K562 (cell line): Measurements from ENCODE around the gene POC1B. TPM values are rescaled to one million over a fixed set of nuclear protein-coding genes. Genes with fewer than 3 reads are reported as not detected.

Experiments used
- BDP1 ChIP-seq: IDR thresholded peaks from 3 replicates; pipeline ENCODE4 v1.6.1; 2011; ENCODE audit not compliant: insufficient read length, insufficient read depth
- CTBP1 ChIP-seq: fragments of 450-650 bp; IDR thresholded peaks from 2 replicates; pipeline ENCODE4 v1.6.1; 2016; ENCODE audit warnings: borderline replicate concordance
- ETV1 ChIP-seq: fragments of 450-650 bp; conservative IDR thresholded peaks from 2 replicates; pipeline ENCODE4 v1.6.1; 2016; ENCODE audit warnings: missing genetic modification characterization, control low read depth, low read depth, missing compliant biosample characterization
- KLF13 ChIP-seq: fragments of 450-650 bp; IDR thresholded peaks from 2 replicates; pipeline ENCODE4 v1.6.1; 2016; ENCODE audit warnings: missing genetic modification characterization, low read depth, mild to moderate bottlenecking, missing compliant biosample characterization, moderate library complexity, borderline replicate concordance
- L3MBTL2 ChIP-seq: fragments of 450-650 bp; IDR thresholded peaks from 2 replicates; pipeline ENCODE4 v1.6.1; 2016; ENCODE audit warnings: mild to moderate bottlenecking, moderate library complexity
- MEF2D ChIP-seq: conservative IDR thresholded peaks from 2 replicates; pipeline ENCODE4 v1.6.1; 2016; ENCODE audit warnings: low read depth, missing genetic modification characterization, missing compliant biosample characterization
- MTA1 ChIP-seq: fragments of 450-650 bp; IDR thresholded peaks from 2 replicates; pipeline ENCODE4 v1.6.1; 2017; ENCODE audit warnings: borderline replicate concordance
- NFIX ChIP-seq: fragments of 250-450 bp; sonication (Bioruptor Pico); IDR thresholded peaks from 2 replicates; pipeline ENCODE4 v1.4.0; 2020; ENCODE audit warnings: low read depth, mild to moderate bottlenecking, moderate library complexity
- SIX5 ChIP-seq, 2 experiments: IDR thresholded peaks; 2 replicates each; pipeline ENCODE4 v1.6.1; 2011; ENCODE audit warnings: low read length in 2 of 2, borderline replicate concordance in 1 of 2, low read depth in 1 of 2, mild to moderate bottlenecking in 1 of 2, moderate library complexity in 1 of 2; ENCODE audit not compliant: insufficient read depth in 1 of 2
- SMAD4 ChIP-seq: fragments of 250-450 bp; sonication (Bioruptor Pico); conservative IDR thresholded peaks from 2 replicates; pipeline ENCODE4 v1.8.0; 2021; ENCODE audit warnings: inconsistent platforms, mild to moderate bottlenecking, moderate library complexity
- STAT5A ChIP-seq: IDR thresholded peaks from 2 replicates; pipeline ENCODE4 v1.6.1; 2012; ENCODE audit warnings: low read length, inconsistent platforms, borderline replicate concordance
- ZBTB17 ChIP-seq: fragments of 450-650 bp; formaldehyde crosslinking; IDR thresholded peaks from 2 replicates; pipeline ENCODE4 v1.4.0; 2020; ENCODE audit warnings: mild to moderate bottlenecking
- ZNF174 ChIP-seq: fragments of 250-450 bp; sonication (Bioruptor Pico); IDR thresholded peaks from 2 replicates; pipeline ENCODE4 v1.4.0; 2020; ENCODE audit warnings: mild to moderate bottlenecking
- polyA plus RNA-seq, 8 experiments: library from polyadenylated mRNA; depleted of rRNA in 4 of 8; stranded (reverse) in 5 of 8; unstranded in 3 of 8; fragments of >200 nt; fragmentation: Nextera tagmentation in 2 of 8; fragmentation: Illumina TruSeq in 1 of 8; extraction: Ambion mirVana in 2 of 8; extraction: Trizol in 1 of 8; gene quantifications; 2 replicates each; pipeline versions ENCODE4 v1.2.1 to v1.2.3, GENCODE V29; 2011 to 2014; ENCODE audit warnings: inconsistent platforms in 1 of 8, missing spikeins in 1 of 8
- total RNA-seq, 7 experiments: library from RNA; depleted of rRNA in 6 of 7; stranded (reverse); fragments of >200 nt in 6 of 7; fragmentation: Illumina TruSeq in 2 of 7; extraction: Trizol in 2 of 7; gene quantifications; 2 replicates each; pipeline versions ENCODE4 v1.2.1 to v1.2.3, GENCODE V29; 2011 to 2021; ENCODE audit warnings: low replicate concordance in 1 of 7
- TF ChIP-seq, protein P1 (sequence below), 3 experiments: fragments of 200-800 bp in 1 of 3; fragments of 250-450 bp in 1 of 3; fragments of 450-650 bp in 1 of 3; sonication (Bioruptor Pico) in 1 of 3; sonication (Bioruptor generic) in 1 of 3; formaldehyde crosslinking in 1 of 3; IDR thresholded peaks; 2 replicates each; pipeline versions ENCODE4 v1.6.1 to v1.8.0; 2016 to 2022; ENCODE audit warnings: mild to moderate bottlenecking in 2 of 3, missing genetic modification characterization in 2 of 3, missing compliant biosample characterization in 1 of 3, moderate library complexity in 1 of 3
- TF ChIP-seq, protein P2 (sequence below): fragments of 450-650 bp; IDR thresholded peaks from one replicate; pipeline ENCODE4 v1.6.1; 2018; ENCODE audit warnings: mild to moderate bottlenecking, moderate library complexity; ENCODE audit not compliant: partially characterized antibody
- TF ChIP-seq, protein P3 (sequence below): fragments of 450-650 bp; formaldehyde crosslinking; IDR thresholded peaks from 2 replicates; pipeline ENCODE4 v1.4.0; 2020; ENCODE audit warnings: mild to moderate bottlenecking, moderate library complexity
- TF ChIP-seq, protein P4 (sequence below): fragments of 250-450 bp; sonication (Bioruptor Pico); IDR thresholded peaks from 2 replicates; pipeline ENCODE4 v1.9.0; 2021; ENCODE audit warnings: mild to moderate bottlenecking
- TF ChIP-seq, protein P5 (sequence below): fragments of 450-650 bp; IDR thresholded peaks from 2 replicates; pipeline ENCODE4 v1.6.1; 2018; ENCODE audit not compliant: partially characterized antibody

The POC1B gene
- total and polyA plus RNA-seq, 9 of the 15 experiments (the other 6 are each of a cell fraction or from before 2014, with no cell fraction given): 4.5 to 16.1 (median 10.4) TPM

DNA sequence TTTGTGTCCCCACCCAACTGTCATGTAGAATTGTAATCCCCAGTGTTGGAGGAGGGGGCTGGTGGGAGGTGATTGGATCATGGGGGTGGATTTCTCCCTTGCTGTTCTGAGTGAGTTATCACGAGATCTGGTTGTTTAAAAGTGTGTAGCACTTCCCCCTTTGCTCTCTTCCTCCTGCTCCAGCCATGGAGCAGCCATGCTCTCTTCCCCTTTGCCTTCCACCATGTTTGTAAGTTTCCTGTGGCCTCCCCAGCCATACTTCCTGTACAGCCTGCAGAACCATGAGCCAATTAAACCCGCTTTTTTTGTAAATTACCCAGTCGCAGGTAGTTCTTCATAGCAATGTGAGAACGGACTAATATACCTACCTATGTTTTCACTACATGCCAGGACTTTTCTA lies 2.6 kb upstream of the POC1B start (continued):
- TF ChIP-seq, protein P1, sequence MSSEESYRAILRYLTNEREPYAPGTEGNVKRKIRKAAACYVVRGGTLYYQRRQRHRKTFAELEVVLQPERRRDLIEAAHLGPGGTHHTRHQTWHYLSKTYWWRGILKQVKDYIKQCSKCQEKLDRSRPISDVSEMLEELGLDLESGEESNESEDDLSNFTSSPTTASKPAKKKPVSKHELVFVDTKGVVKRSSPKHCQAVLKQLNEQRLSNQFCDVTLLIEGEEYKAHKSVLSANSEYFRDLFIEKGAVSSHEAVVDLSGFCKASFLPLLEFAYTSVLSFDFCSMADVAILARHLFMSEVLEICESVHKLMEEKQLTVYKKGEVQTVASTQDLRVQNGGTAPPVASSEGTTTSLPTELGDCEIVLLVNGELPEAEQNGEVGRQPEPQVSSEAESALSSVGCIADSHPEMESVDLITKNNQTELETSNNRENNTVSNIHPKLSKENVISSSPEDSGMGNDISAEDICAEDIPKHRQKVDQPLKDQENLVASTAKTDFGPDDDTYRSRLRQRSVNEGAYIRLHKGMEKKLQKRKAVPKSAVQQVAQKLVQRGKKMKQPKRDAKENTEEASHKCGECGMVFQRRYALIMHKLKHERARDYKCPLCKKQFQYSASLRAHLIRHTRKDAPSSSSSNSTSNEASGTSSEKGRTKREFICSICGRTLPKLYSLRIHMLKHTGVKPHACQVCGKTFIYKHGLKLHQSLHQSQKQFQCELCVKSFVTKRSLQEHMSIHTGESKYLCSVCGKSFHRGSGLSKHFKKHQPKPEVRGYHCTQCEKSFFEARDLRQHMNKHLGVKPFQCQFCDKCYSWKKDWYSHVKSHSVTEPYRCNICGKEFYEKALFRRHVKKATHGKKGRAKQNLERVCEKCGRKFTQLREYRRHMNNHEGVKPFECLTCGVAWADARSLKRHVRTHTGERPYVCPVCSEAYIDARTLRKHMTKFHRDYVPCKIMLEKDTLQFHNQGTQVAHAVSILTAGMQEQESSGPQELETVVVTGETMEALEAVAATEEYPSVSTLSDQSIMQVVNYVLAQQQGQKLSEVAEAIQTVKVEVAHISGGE (CRISPR knock-in tag; IDR thresholded peaks at IDR 0.05): peak in 1 of 3 experiments; percentile 63; a peak in 2 of 6 replicates
- no peak for TF ChIP-seq KLF13 (tag)
- peak; percentile 16; the same call in 1 of the 2 replicates for TF ChIP-seq ETV1 (tag)
- no peak for TF ChIP-seq MTA1
- TF ChIP-seq NFIX (CRISPR knock-in tag): no peak
- TF ChIP-seq MEF2D (tag): no peak
- TF ChIP-seq, protein P2, sequence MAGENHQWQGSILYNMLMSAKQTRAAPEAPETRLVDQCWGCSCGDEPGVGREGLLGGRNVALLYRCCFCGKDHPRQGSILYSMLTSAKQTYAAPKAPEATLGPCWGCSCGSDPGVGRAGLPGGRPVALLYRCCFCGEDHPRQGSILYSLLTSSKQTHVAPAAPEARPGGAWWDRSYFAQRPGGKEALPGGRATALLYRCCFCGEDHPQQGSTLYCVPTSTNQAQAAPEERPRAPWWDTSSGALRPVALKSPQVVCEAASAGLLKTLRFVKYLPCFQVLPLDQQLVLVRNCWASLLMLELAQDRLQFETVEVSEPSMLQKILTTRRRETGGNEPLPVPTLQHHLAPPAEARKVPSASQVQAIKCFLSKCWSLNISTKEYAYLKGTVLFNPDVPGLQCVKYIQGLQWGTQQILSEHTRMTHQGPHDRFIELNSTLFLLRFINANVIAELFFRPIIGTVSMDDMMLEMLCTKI: no peak
- TF ChIP-seq STAT5A: no peak
- 0 out of 2 replicates have a peak, but pooled peaks have one; percentile 25 for TF ChIP-seq L3MBTL2
- no peak for TF ChIP-seq CTBP1
- TF ChIP-seq ZBTB17: peak; percentile 46; the same call in 1 of the 2 replicates
- TF ChIP-seq, protein P3, sequence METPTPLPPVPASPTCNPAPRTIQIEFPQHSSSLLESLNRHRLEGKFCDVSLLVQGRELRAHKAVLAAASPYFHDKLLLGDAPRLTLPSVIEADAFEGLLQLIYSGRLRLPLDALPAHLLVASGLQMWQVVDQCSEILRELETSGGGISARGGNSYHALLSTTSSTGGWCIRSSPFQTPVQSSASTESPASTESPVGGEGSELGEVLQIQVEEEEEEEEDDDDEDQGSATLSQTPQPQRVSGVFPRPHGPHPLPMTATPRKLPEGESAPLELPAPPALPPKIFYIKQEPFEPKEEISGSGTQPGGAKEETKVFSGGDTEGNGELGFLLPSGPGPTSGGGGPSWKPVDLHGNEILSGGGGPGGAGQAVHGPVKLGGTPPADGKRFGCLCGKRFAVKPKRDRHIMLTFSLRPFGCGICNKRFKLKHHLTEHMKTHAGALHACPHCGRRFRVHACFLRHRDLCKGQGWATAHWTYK: no peak
- no peak for TF ChIP-seq BDP1
- TF ChIP-seq ZNF174 (CRISPR knock-in tag): no peak
- 0 out of 2 replicates have a peak, but pooled peaks have one; percentile 24 for TF ChIP-seq SMAD4 (CRISPR knock-in tag)
- TF ChIP-seq, protein P4, sequence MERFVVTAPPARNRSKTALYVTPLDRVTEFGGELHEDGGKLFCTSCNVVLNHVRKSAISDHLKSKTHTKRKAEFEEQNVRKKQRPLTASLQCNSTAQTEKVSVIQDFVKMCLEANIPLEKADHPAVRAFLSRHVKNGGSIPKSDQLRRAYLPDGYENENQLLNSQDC (CRISPR knock-in tag): no peak
- TF ChIP-seq SIX5 (IDR thresholded peaks at IDR 0.05; ENCODE audit: borderline replicate concordance in 1 of 2, insufficient read depth in 1 of 2, low read depth in 1 of 2, low read length in 2 of 2): no peak
- TF ChIP-seq, protein P5, sequence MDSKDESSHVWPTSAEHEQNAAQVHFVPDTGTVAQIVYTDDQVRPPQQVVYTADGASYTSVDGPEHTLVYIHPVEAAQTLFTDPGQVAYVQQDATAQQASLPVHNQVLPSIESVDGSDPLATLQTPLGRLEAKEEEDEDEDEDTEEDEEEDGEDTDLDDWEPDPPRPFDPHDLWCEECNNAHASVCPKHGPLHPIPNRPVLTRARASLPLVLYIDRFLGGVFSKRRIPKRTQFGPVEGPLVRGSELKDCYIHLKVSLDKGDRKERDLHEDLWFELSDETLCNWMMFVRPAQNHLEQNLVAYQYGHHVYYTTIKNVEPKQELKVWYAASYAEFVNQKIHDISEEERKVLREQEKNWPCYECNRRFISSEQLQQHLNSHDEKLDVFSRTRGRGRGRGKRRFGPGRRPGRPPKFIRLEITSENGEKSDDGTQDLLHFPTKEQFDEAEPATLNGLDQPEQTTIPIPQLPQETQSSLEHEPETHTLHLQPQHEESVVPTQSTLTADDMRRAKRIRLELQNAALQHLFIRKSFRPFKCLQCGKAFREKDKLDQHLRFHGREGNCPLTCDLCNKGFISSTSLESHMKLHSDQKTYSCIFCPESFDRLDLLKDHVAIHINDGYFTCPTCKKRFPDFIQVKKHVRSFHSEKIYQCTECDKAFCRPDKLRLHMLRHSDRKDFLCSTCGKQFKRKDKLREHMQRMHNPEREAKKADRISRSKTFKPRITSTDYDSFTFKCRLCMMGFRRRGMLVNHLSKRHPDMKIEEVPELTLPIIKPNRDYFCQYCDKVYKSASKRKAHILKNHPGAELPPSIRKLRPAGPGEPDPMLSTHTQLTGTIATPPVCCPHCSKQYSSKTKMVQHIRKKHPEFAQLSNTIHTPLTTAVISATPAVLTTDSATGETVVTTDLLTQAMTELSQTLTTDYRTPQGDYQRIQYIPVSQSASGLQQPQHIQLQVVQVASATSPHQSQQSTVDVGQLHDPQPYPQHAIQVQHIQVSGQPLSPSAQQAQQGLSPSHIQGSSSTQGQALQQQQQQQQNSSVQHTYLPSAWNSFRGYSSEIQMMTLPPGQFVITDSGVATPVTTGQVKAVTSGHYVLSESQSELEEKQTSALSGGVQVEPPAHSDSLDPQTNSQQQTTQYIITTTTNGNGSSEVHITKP: no peak
